HEK293T (cell line): Measurements from ENCODE around the gene JPH4.

Experiments used
- ARNT ChIP-seq: fragments of 450-650 bp; IDR thresholded peaks from 2 replicates; pipeline ENCODE4 v1.6.1; 2017; ENCODE audit warnings: mild to moderate bottlenecking
- BHLHE40 ChIP-seq: fragments of 450-650 bp; IDR thresholded peaks from 2 replicates; pipeline ENCODE4 v1.6.1; 2016; ENCODE audit warnings: mild to moderate bottlenecking, moderate library complexity, borderline replicate concordance
- FOXM1 ChIP-seq: fragments of 450-650 bp; IDR thresholded peaks from 2 replicates; pipeline ENCODE4 v1.6.1; 2017; ENCODE audit warnings: mild to moderate bottlenecking, borderline replicate concordance
- L3MBTL2 ChIP-seq: fragments of 450-650 bp; conservative IDR thresholded peaks from 2 replicates; pipeline ENCODE4 v1.6.1; 2016; ENCODE audit warnings: mild to moderate bottlenecking
- LEF1 ChIP-seq: fragments of 450-650 bp; IDR thresholded peaks from 2 replicates; pipeline ENCODE4 v1.6.1; 2017; ENCODE audit warnings: mild to moderate bottlenecking, borderline replicate concordance
- NFRKB ChIP-seq: fragments of 450-650 bp; IDR thresholded peaks from 2 replicates; pipeline ENCODE4 v1.6.1; 2016; ENCODE audit warnings: mild to moderate bottlenecking, moderate library complexity
- SP1 ChIP-seq: fragments of 450-650 bp; IDR thresholded peaks from 2 replicates; pipeline ENCODE4 v1.6.1; 2017
- SUZ12 ChIP-seq: fragments of 450-650 bp; IDR thresholded peaks from 2 replicates; pipeline ENCODE4 v1.6.1; 2016; ENCODE audit warnings: mild to moderate bottlenecking
- TARDBP ChIP-seq: fragments of 450-650 bp; IDR thresholded peaks from 2 replicates; pipeline ENCODE4 v1.6.1; 2016

DNA sequence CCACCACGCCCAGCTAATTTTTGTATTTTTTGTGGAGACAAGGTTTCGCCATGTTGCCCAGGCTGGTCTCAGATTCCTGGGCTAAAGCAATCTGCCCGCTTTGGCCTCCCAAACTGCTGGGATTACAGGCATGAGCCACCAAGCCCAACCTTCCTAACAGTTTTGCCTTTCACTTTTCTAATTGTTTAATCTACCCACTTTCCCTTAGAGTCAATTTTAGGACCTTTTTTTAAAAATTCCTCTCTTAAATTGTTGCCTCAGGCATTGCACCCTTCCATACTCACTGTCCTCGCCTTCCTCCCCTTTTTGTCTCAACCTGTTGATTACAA lies 38.5 kb downstream of the JPH4 start:
- TF ChIP-seq BHLHE40 (no peak), TARDBP (no peak), NFRKB (no peak), ARNT (no peak), SP1 (no peak), LEF1 (no peak), FOXM1 (no peak), SUZ12 (no peak), L3MBTL2 (no peak)
